GDM1 (cell line): ENCODE results near the gene FNBP1.
A peak's percentile ranks its signal among the peaks of the same experiment; 100 is the strongest.
"Not testable (repeated sequence)": the region's sequence is repeated elsewhere in the genome, so short reads cannot be mapped to it uniquely, and the experiment has no call there.

ENCODE experiments used
- DNase-seq: peaks from one replicate; lab custom pipeline; 2025; lab: John Stamatoyannopoulos, UW

Gene FNBP1

GRCh38 chr9:129918296-129918950, 124.6 kb downstream of the FNBP1 start:
- no peak for DNase-seq

- DNase-seq = no peak
Measured at GRCh38 chr9:129916707-129917106, 126.3 kb downstream of the FNBP1 start.

- DNase-seq = no peak
Measured at GRCh38 chr9:129914051-129914450, 128.9 kb downstream of the FNBP1 start.

- peak; percentile 13 for DNase-seq
Measured at GRCh38 chr9:129910628-129911567, 132.1 kb downstream of the FNBP1 start.

GRCh38 chr9:129909851-129910250, 133.1 kb downstream of the FNBP1 start:
- DNase-seq = no peak

- no peak for DNase-seq
Measured at GRCh38 chr9:129908906-129909305, 134.1 kb downstream of the FNBP1 start.

GRCh38 chr9:129907201-129907600, 135.8 kb downstream of the FNBP1 start:
- DNase-seq = no peak

- no peak for DNase-seq
Measured at GRCh38 chr9:129906298-129906697, 136.7 kb downstream of the FNBP1 start.

GRCh38 chr9:129904734-129905133, 138.3 kb downstream of the FNBP1 start:
- DNase-seq = no peak

- no peak for DNase-seq
Measured at GRCh38 chr9:129902740-129903134, 140.3 kb downstream of the FNBP1 start.

GRCh38 chr9:129901993-129902739, 140.8 kb downstream of the FNBP1 start:
- no peak for DNase-seq

GRCh38 chr9:129900263-129901027, 142.5 kb downstream of the FNBP1 start:
- DNase-seq = no peak

- no peak for DNase-seq
Measured at GRCh38 chr9:129899620-129900019, 143.4 kb downstream of the FNBP1 start.

- DNase-seq = no peak
Measured at GRCh38 chr9:129898185-129898584, 144.8 kb downstream of the FNBP1 start.

GRCh38 chr9:129897263-129897662, 145.7 kb downstream of the FNBP1 start:
- no peak for DNase-seq

GRCh38 chr9:129895376-129896268, 147.4 kb downstream of the FNBP1 start:
- DNase-seq = no peak

- DNase-seq = no peak
Measured at GRCh38 chr9:129894120-129894823, 148.7 kb downstream of the FNBP1 start.

- DNase-seq = no peak
Measured at GRCh38 chr9:129891569-129891968, 151.4 kb downstream of the FNBP1 start.

GRCh38 chr9:129890718-129891299, 152.2 kb downstream of the FNBP1 start:
- not testable (repeated sequence) for DNase-seq
